Effector memory CD4-positive, alpha-beta T cell (primary cell): Measurements from ENCODE around the gene OR5I1.
"Not testable (repeated sequence)": the region's sequence is repeated elsewhere in the genome, so short reads cannot be mapped to it uniquely, and the experiment has no call there.

Experiments used
- DNase-seq, 3 donors: peaks; one replicate each; pipeline ENCODE4 v3.0.0-alpha.2; 2020
- H3K27ac ChIP-seq: 2 replicates; pipeline ENCODE4 v1.7.0; 2013; ENCODE audit warnings: mild to moderate bottlenecking, low read length, moderate library complexity; ENCODE audit not compliant: insufficient read depth, poor library complexity, severe bottlenecking
- H3K27me3 ChIP-seq: replicated peaks from 2 replicates; pipeline ENCODE4 v1.7.0; 2013; ENCODE audit warnings: mild to moderate bottlenecking, low read length; ENCODE audit not compliant: insufficient read depth, control insufficient read depth, poor library complexity, severe bottlenecking
- H3K36me3 ChIP-seq: 2 replicates; pipeline ENCODE4 v1.7.0; 2013; ENCODE audit warnings: mild to moderate bottlenecking, low read length, moderate library complexity; ENCODE audit not compliant: control insufficient read depth, insufficient read depth
- H3K4me1 ChIP-seq: 2 replicates; pipeline ENCODE4 v1.7.0; 2013; ENCODE audit warnings: low read length, mild to moderate bottlenecking; ENCODE audit not compliant: control insufficient read depth, insufficient read depth, poor library complexity, severe bottlenecking
- H3K4me3 ChIP-seq: 2 replicates; pipeline ENCODE4 v1.7.0; 2013; ENCODE audit warnings: low read length, low read depth, mild to moderate bottlenecking; ENCODE audit not compliant: insufficient read depth, poor library complexity, severe bottlenecking
- H3K9me3 ChIP-seq: 2 replicates; pipeline ENCODE4 v1.7.0; 2013; ENCODE audit warnings: mild to moderate bottlenecking, low read length, moderate library complexity; ENCODE audit not compliant: control insufficient read depth

The OR5I1 gene

GRCh38 chr11:55902308-55902707, 33.9 kb downstream of the OR5I1 start:
- no peak overlapping the region for H3K27ac ChIP-seq
- H3K36me3 ChIP-seq = no peaks in the 10 kb centered on the region
- no peaks in the 10 kb centered on the region for H3K27me3 ChIP-seq
- no peaks in the 10 kb centered on the region for H3K4me1 ChIP-seq
- no peak for DNase-seq
- H3K4me3 ChIP-seq = no peak overlapping the region
- H3K9me3 ChIP-seq = no peaks in the 10 kb centered on the region

- H3K9me3 ChIP-seq = no peaks in the 10 kb centered on the region
- no peaks in the 10 kb centered on the region for H3K27me3 ChIP-seq
- no peaks in the 10 kb centered on the region for H3K36me3 ChIP-seq
- H3K4me3 ChIP-seq = no peak overlapping the region
- H3K4me1 ChIP-seq = no peaks in the 10 kb centered on the region
- DNase-seq = no peak
- H3K27ac ChIP-seq = no peak overlapping the region
These were observed 41.0 kb downstream of the OR5I1 start for GRCh38 chr11:55895216-55895615.

DNA sequence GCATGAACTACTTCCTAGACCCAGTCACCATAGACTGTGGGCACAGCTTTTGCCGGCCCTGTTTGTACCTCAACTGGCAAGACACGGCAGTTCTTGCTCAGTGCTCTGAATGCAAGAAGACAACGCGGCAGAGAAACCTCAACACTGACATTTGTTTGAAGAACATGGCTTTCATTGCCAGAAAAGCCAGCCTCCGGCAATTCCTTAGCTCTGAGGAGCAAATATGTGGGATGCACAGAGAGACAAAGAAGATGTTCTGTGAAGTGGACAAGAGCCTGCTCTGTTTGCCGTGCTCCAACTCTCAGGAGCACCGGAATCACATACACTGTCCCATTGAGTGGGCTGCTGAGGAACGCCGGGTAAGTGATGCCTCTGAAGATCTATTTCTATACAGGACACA, 50.7 kb downstream of the OR5I1 start:
- not testable (repeated sequence) for H3K4me3 ChIP-seq, H3K9me3 ChIP-seq, H3K36me3 ChIP-seq, H3K27ac ChIP-seq, DNase-seq, H3K4me1 ChIP-seq, H3K27me3 ChIP-seq
